Progenitor cell of endocrine pancreas (in vitro differentiated cells): ENCODE results near the gene RAD51C. TPM values are rescaled to one million over a fixed set of nuclear protein-coding genes. Genes with fewer than 3 reads are reported as not detected.

Experiments
- DNase-seq: peaks from one replicate; pipeline ENCODE4 v3.0.0; 2021; ENCODE audit warnings: low spot score; ENCODE audit not compliant: unreplicated experiment
- H3K27ac Mint-ChIP-seq: 2 replicates; pipeline ENCODE4 v1.8.0; 2021; ENCODE audit warnings: mild to moderate bottlenecking, moderate library complexity, mixed read lengths
- H3K27me3 Mint-ChIP-seq: 2 replicates; pipeline ENCODE4 v1.8.0; 2021; ENCODE audit warnings: mixed read lengths
- H3K36me3 Mint-ChIP-seq: 2 replicates; pipeline ENCODE4 v1.8.0; 2022; ENCODE audit warnings: mixed read lengths; ENCODE audit not compliant: insufficient read depth
- H3K4me1 Mint-ChIP-seq: 2 replicates; pipeline ENCODE4 v1.8.0; 2021; ENCODE audit warnings: low read depth, mixed read lengths
- H3K4me3 Mint-ChIP-seq: 2 replicates; pipeline ENCODE4 v1.8.0; 2021; ENCODE audit warnings: low read depth, mild to moderate bottlenecking, moderate library complexity, mixed read lengths
- H3K9me3 Mint-ChIP-seq: 2 replicates; pipeline ENCODE4 v1.8.0; 2021; ENCODE audit warnings: low read depth, mixed read lengths
- total RNA-seq: library from RNA; stranded (reverse); gene quantifications from 2 replicates; pipeline ENCODE4 v1.2.1, GENCODE V29; 2021
- TF ChIP-seq, protein P1 (sequence below): fragments of 200-600 bp; sonication (generic); IDR thresholded peaks from one replicate; pipeline ENCODE4 v1.5.0; 2021; ENCODE audit warnings: antibody characterized with exemption, mild to moderate bottlenecking; ENCODE audit not compliant: unreplicated experiment

The RAD51C gene
- total RNA-seq, 1 donor from 2014 or later = 32.7 TPM

GRCh38 chr17:58753026-58753425 lies 60.6 kb downstream of the RAD51C start:
- Mint-ChIP-seq H3K4me1 (peaks cover 5% of the 10 kb centered on the region), H3K4me3 (no peak overlapping the region), H3K27ac (no peak overlapping the region), H3K27me3 (peaks cover 42% of the 10 kb centered on the region), H3K9me3 (no peaks in the 10 kb centered on the region), H3K36me3 (no peaks in the 10 kb centered on the region)
- DNase-seq = no peak
- TF ChIP-seq, protein P1, sequence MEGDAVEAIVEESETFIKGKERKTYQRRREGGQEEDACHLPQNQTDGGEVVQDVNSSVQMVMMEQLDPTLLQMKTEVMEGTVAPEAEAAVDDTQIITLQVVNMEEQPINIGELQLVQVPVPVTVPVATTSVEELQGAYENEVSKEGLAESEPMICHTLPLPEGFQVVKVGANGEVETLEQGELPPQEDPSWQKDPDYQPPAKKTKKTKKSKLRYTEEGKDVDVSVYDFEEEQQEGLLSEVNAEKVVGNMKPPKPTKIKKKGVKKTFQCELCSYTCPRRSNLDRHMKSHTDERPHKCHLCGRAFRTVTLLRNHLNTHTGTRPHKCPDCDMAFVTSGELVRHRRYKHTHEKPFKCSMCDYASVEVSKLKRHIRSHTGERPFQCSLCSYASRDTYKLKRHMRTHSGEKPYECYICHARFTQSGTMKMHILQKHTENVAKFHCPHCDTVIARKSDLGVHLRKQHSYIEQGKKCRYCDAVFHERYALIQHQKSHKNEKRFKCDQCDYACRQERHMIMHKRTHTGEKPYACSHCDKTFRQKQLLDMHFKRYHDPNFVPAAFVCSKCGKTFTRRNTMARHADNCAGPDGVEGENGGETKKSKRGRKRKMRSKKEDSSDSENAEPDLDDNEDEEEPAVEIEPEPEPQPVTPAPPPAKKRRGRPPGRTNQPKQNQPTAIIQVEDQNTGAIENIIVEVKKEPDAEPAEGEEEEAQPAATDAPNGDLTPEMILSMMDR = no peak

DNA sequence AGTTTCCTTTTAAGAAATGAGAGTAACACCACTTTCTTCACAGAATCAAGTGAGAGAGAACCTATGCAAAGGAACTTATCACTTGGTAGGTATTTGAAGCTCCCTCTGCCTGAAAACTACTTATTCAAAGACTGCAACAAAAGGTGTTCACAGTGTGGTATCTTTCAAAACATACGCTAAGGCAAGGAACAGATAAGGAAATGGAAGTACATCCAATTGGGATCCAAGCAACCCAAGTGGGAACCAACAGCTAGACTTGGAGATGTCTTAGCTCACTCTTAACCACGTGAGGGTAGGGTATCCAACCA lies 62.8 kb downstream of the RAD51C start:
- H3K4me1 Mint-ChIP-seq = peaks cover 5% of the 10 kb centered on the region
- no peaks in the 10 kb centered on the region for H3K9me3 Mint-ChIP-seq
- H3K36me3 Mint-ChIP-seq = no peaks in the 10 kb centered on the region
- TF ChIP-seq, protein P1 = no peak
- H3K4me3 Mint-ChIP-seq = peak overlapping the region; percentile 64
- peaks cover 53% of the 10 kb centered on the region for H3K27me3 Mint-ChIP-seq
- no peak for DNase-seq
- no peak overlapping the region for H3K27ac Mint-ChIP-seq

DNA sequence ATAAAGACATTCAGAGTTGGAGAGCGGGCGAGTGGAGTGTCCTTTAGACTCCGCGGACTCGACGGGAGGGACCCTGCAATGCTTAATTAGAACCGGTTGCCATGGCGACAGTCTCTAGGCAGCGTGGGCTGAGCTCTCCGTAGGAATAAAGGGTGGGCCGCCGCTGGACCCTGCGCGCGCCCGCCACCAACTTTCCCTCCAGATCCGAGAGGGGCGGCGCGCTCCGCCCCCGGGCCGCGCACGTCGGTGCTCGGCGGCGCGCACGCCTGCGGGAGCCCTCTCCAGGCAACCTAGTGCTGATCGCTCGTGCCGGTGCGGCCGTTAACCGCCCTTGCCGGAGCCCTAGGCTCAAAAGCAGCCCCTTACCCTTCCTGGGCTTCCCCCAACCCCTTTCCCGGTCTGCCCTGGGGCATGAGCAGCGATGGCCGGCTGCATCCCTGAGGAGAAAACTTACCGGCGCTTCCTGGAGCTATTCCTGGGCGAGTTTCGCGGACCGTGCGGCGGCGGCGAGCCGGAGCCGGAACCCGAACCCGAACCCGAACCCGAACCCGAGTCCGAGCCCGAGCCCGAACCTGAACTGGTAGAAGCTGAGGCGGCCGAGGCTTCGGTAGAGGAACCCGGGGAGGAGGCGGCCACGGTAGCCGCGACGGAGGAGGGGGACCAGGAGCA lies 63.3 kb downstream of the RAD51C start, which contains the start of gene PPM1E:
Gene PPM1E (plus strand): TSS at position 278 of the 669 bp plus-strand sequence.
- peaks cover 57% of the 10 kb centered on the region for H3K27me3 Mint-ChIP-seq
- peaks cover 5% of the 10 kb centered on the region for H3K4me1 Mint-ChIP-seq
- TF ChIP-seq, protein P1 = no peak
- DNase-seq = peak; percentile 68
- H3K9me3 Mint-ChIP-seq = no peaks in the 10 kb centered on the region
- H3K27ac Mint-ChIP-seq = no peak within 1 kb of the TSS
- H3K4me3 Mint-ChIP-seq = peak within 1 kb of the TSS; percentile 89
- no peaks in the 10 kb centered on the region for H3K36me3 Mint-ChIP-seq

- DNase-seq = no peak
- TF ChIP-seq, protein P1 = no peak
- H3K36me3 Mint-ChIP-seq = no peaks in the 10 kb centered on the region
- peaks cover 54% of the 10 kb centered on the region for H3K27me3 Mint-ChIP-seq
- peaks cover 5% of the 10 kb centered on the region for H3K4me1 Mint-ChIP-seq
- H3K4me3 Mint-ChIP-seq = peak overlapping the region; percentile 89
- no peak overlapping the region for H3K27ac Mint-ChIP-seq
- H3K9me3 Mint-ChIP-seq = no peaks in the 10 kb centered on the region
Observed at GRCh38 chr17:58756246-58757161, 64.1 kb downstream of the RAD51C start.

- Mint-ChIP-seq H3K4me3 (peak overlapping the region; percentile 89), H3K27me3 (peaks cover 51% of the 10 kb centered on the region), H3K27ac (no peak overlapping the region), H3K4me1 (peaks cover 5% of the 10 kb centered on the region), H3K36me3 (no peaks in the 10 kb centered on the region), H3K9me3 (no peaks in the 10 kb centered on the region)
- no peak for DNase-seq
- TF ChIP-seq, protein P1 = no peak
Observed at GRCh38 chr17:58757162-58757613, 64.8 kb downstream of the RAD51C start.
